ENCODE measurements around the gene BRICD5.

The BRICD5 gene

GRCh38 chr16:2180962-2181923 lies 29.4 kb downstream of the BRICD5 start:
- DNase-seq (ENCODE audit: low read depth in 2 of 2), result no peak

- DNase-seq (ENCODE audit: low read depth in 2 of 2), result no peak
Measured at GRCh38 chr16:2180461-2180860, 30.2 kb downstream of the BRICD5 start.

- no peak for DNase-seq (ENCODE audit: low read depth in 2 of 2)
Measured at GRCh38 chr16:2179576-2179975, 31.1 kb downstream of the BRICD5 start.

GRCh38 chr16:2179107-2179501 lies 31.6 kb downstream of the BRICD5 start:
- DNase-seq (ENCODE audit: low read depth in 2 of 2), result no peak

GRCh38 chr16:2178321-2179106 lies 32.1 kb downstream of the BRICD5 start:
- no peak for DNase-seq (ENCODE audit: low read depth in 2 of 2)

GRCh38 chr16:2177561-2177960 lies 33.1 kb downstream of the BRICD5 start:
- DNase-seq (ENCODE audit: low read depth in 2 of 2), result no peak

- no peak for DNase-seq (ENCODE audit: low read depth in 2 of 2)
Measured at GRCh38 chr16:2177101-2177500, 33.6 kb downstream of the BRICD5 start.

- DNase-seq (ENCODE audit: low read depth in 2 of 2), result no peak
Measured at GRCh38 chr16:2176047-2176446, 34.6 kb downstream of the BRICD5 start.

GRCh38 chr16:2175454-2175853 lies 35.2 kb downstream of the BRICD5 start:
- no peak for DNase-seq (ENCODE audit: low read depth in 2 of 2)

GRCh38 chr16:2174396-2175131 lies 36.1 kb downstream of the BRICD5 start:
- DNase-seq (ENCODE audit: low read depth in 2 of 2), result no peak

- DNase-seq (ENCODE audit: low read depth in 2 of 2), result no peak
Measured at GRCh38 chr16:2173916-2174315, 36.7 kb downstream of the BRICD5 start.

- DNase-seq (ENCODE audit: low read depth in 2 of 2), result no peak
Measured at GRCh38 chr16:2173366-2173765, 37.3 kb downstream of the BRICD5 start.

GRCh38 chr16:2172688-2173335 lies 37.9 kb downstream of the BRICD5 start:
- no peak for DNase-seq (ENCODE audit: low read depth in 2 of 2)

GRCh38 chr16:2171601-2172178 lies 39.0 kb downstream of the BRICD5 start:
- no peak for DNase-seq (ENCODE audit: low read depth in 2 of 2)

- no peak for DNase-seq (ENCODE audit: low read depth in 2 of 2)
Measured at GRCh38 chr16:2170587-2171435, 39.9 kb downstream of the BRICD5 start.

GRCh38 chr16:2170080-2170479 lies 40.6 kb downstream of the BRICD5 start:
- DNase-seq (ENCODE audit: low read depth in 2 of 2), result no peak

- DNase-seq (ENCODE audit: low read depth in 2 of 2), result no peak
Measured at GRCh38 chr16:2167068-2167638, 43.5 kb downstream of the BRICD5 start.

GRCh38 chr16:2166263-2167067 lies 44.2 kb downstream of the BRICD5 start:
- no peak for DNase-seq (ENCODE audit: low read depth in 2 of 2)

GRCh38 chr16:2165861-2166260 lies 44.8 kb downstream of the BRICD5 start:
- no peak for DNase-seq (ENCODE audit: low read depth in 2 of 2)

Measured in stimulated activated CD8-positive, alpha-beta memory T cell treated with anti-CD3 and anti-CD28 coated beads, Interleukin-2, amount 100 ng/mL, for 1 hour (primary cell).